OCI-LY1 (cell line): ENCODE measurements around the gene NOXA1.

Source experiments
- H2AFZ ChIP-seq: fragments of 200-600 bp; sonication (generic), shearing (Covaris generic); 2 replicates; pipeline ENCODE4 v1.6.0; 2014; ENCODE audit warnings: antibody characterized with exemption, mild to moderate bottlenecking, low read length
- H3F3A ChIP-seq: fragments of 200-600 bp; sonication (generic), shearing (Covaris generic); 2 replicates; pipeline ENCODE4 v1.6.0; 2014; ENCODE audit warnings: mild to moderate bottlenecking, antibody characterized with exemption, low read length, moderate library complexity; ENCODE audit not compliant: insufficient read depth
- H3K27ac ChIP-seq: fragments of 200-600 bp; sonication (generic); 2 replicates; pipeline ENCODE4 v1.5.1; 2014; ENCODE audit warnings: low read length, mixed run types, mild to moderate bottlenecking, low read depth; ENCODE audit not compliant: poor library complexity, severe bottlenecking
- H3K27me3 ChIP-seq: fragments of 200-600 bp; sonication (generic); 2 replicates; pipeline ENCODE4 v1.6.0; 2014; ENCODE audit warnings: antibody characterized with exemption, mild to moderate bottlenecking, low read length, moderate library complexity; ENCODE audit not compliant: insufficient read depth
- H3K36me3 ChIP-seq: fragments of 200-600 bp; sonication (generic); 2 replicates; pipeline ENCODE4 v1.6.1; 2014; ENCODE audit warnings: mild to moderate bottlenecking, antibody characterized with exemption, low read length, moderate library complexity, mixed read lengths; ENCODE audit not compliant: insufficient read depth
- H3K4me1 ChIP-seq: fragments of 200-600 bp; sonication (generic); 2 replicates; pipeline ENCODE4 v1.5.1; 2014; ENCODE audit warnings: mild to moderate bottlenecking, low read length, moderate library complexity; ENCODE audit not compliant: insufficient read depth, severe bottlenecking
- H3K4me2 ChIP-seq: fragments of 200-600 bp; sonication (generic), shearing (Covaris generic); 2 replicates; pipeline ENCODE4 v1.6.1; 2014; ENCODE audit warnings: low read length
- H3K4me3 ChIP-seq: fragments of 200-600 bp; sonication (generic); 2 replicates; pipeline ENCODE4 v1.5.1; 2014; ENCODE audit warnings: low read length, low read depth, mild to moderate bottlenecking, mixed read lengths; ENCODE audit not compliant: poor library complexity, severe bottlenecking
- H3K79me2 ChIP-seq: fragments of 200-600 bp; shearing (Covaris generic); 2 replicates; pipeline ENCODE4 v1.6.1; 2016; ENCODE audit warnings: mixed run types, low read length, mixed read lengths; ENCODE audit not compliant: insufficient read depth
- H3K9ac ChIP-seq: fragments of 200-600 bp; sonication (generic), shearing (Covaris generic); 2 replicates; pipeline ENCODE4 v1.6.1; 2014; ENCODE audit warnings: mild to moderate bottlenecking, low read length, mixed read lengths
- H3K9me2 ChIP-seq: fragments of 200-600 bp; sonication (generic), shearing (Covaris generic); 2 replicates; pipeline ENCODE4 v1.6.1; 2014; ENCODE audit warnings: low read depth, mild to moderate bottlenecking, low read length, mixed read lengths
- H3K9me3 ChIP-seq: fragments of 200-600 bp; shearing (Covaris generic); 2 replicates; pipeline ENCODE4 v1.6.1; 2014; ENCODE audit warnings: low read length, mixed read lengths
- H4K20me1 ChIP-seq: fragments of 200-600 bp; sonication (generic), shearing (Covaris generic); 2 replicates; pipeline ENCODE4 v1.6.0; 2016; ENCODE audit warnings: mild to moderate bottlenecking, low read length; ENCODE audit not compliant: insufficient read depth
- CTCF ChIP-seq: fragments of 200-600 bp; sonication (generic), shearing (Covaris generic); IDR thresholded peaks from 2 replicates; pipeline ENCODE4 v1.5.1; 2017; ENCODE audit warnings: mild to moderate bottlenecking, antibody characterized with exemption, low read length, moderate library complexity, mixed read lengths
- EZH2 ChIP-seq: fragments of 200-600 bp; sonication (generic), shearing (Covaris generic); IDR thresholded peaks from 2 replicates; pipeline ENCODE4 v1.8.0; 2017; ENCODE audit warnings: borderline replicate concordance, mixed run types, mild to moderate bottlenecking, antibody characterized with exemption, low read length, moderate library complexity, mixed read lengths

Gene NOXA1

GRCh38 chr9:137410891-137411249 lies 12.3 kb upstream of the NOXA1 start:
- H3K9ac ChIP-seq = no peak overlapping the region
- H3K9me2 ChIP-seq = no peaks in the 10 kb centered on the region
- H3F3A ChIP-seq = no peaks in the 10 kb centered on the region
- no peaks in the 10 kb centered on the region for H4K20me1 ChIP-seq
- H3K4me3 ChIP-seq = no peak overlapping the region
- peaks cover 12% of the 10 kb centered on the region for H3K4me1 ChIP-seq
- no peaks in the 10 kb centered on the region for H3K79me2 ChIP-seq
- no peak overlapping the region for H3K27ac ChIP-seq
- TF ChIP-seq CTCF = no peak
- no peak for TF ChIP-seq EZH2
- no peak overlapping the region for H2AFZ ChIP-seq
- H3K36me3 ChIP-seq = no peaks in the 10 kb centered on the region
- H3K27me3 ChIP-seq = peaks cover 9% of the 10 kb centered on the region; the same call in 1 of the 2 replicates
- H3K9me3 ChIP-seq = no peaks in the 10 kb centered on the region
- H3K4me2 ChIP-seq = no peak overlapping the region

- no peaks in the 10 kb centered on the region for H3F3A ChIP-seq
- H4K20me1 ChIP-seq = no peaks in the 10 kb centered on the region
- H3K4me3 ChIP-seq = no peak overlapping the region
- no peak overlapping the region for H3K9ac ChIP-seq
- no peak overlapping the region for H2AFZ ChIP-seq
- no peak overlapping the region for H3K4me2 ChIP-seq
- H3K4me1 ChIP-seq = peaks cover 12% of the 10 kb centered on the region
- H3K79me2 ChIP-seq = no peaks in the 10 kb centered on the region
- H3K27ac ChIP-seq = no peak overlapping the region
- H3K9me2 ChIP-seq = no peaks in the 10 kb centered on the region
- TF ChIP-seq CTCF = no peak
- TF ChIP-seq EZH2 = no peak
- H3K36me3 ChIP-seq = no peaks in the 10 kb centered on the region
- H3K27me3 ChIP-seq = peaks cover 5% of the 10 kb centered on the region; the same call in 1 of the 2 replicates
- H3K9me3 ChIP-seq = no peaks in the 10 kb centered on the region
These were observed 11.9 kb upstream of the NOXA1 start for GRCh38 chr9:137411260-137411644.

GRCh38 chr9:137411645-137412380 lies 11.4 kb upstream of the NOXA1 start:
- Histone ChIP-seq H3K36me3 (no peaks in the 10 kb centered on the region), H3K9ac (no peak overlapping the region), H3K79me2 (no peaks in the 10 kb centered on the region), H3K4me1 (peaks cover 12% of the 10 kb centered on the region), H3K27me3 (peaks cover 4% of the 10 kb centered on the region; the same call in 1 of the 2 replicates), H3K9me2 (no peaks in the 10 kb centered on the region), H3F3A (no peaks in the 10 kb centered on the region), H3K9me3 (no peaks in the 10 kb centered on the region), H2AFZ (no peak overlapping the region), H4K20me1 (no peaks in the 10 kb centered on the region), H3K4me3 (no peak overlapping the region), H3K4me2 (no peak overlapping the region; the same call in 1 of the 2 replicates), H3K27ac (no peak overlapping the region)
- TF ChIP-seq EZH2 = no peak
- no peak for TF ChIP-seq CTCF
